Caco-2 (cell line): ENCODE results near the gene IPO11. TPM values are rescaled to one million over a fixed set of nuclear protein-coding genes. Genes with fewer than 3 reads are reported as not detected.

Source experiments
- total RNA-seq: library from RNA; stranded (reverse); gene quantifications from 2 replicates; pipeline ENCODE4 v1.2.3, GENCODE V29; 2022

Gene IPO11
- total RNA-seq, 1 experiment from 2014 or later: 54.1 TPM

Other genes starting within 250 kb of the IPO11 start
- gene KIF2A, start 106.6 kb upstream of the IPO11 start, total RNA-seq: 65.6 and 68.0 TPM in 2 replicates
- gene DIMT1, start 8.9 kb upstream of the IPO11 start, total RNA-seq: 31.8 and 33.4 TPM in 2 replicates
- gene LRRC70, start 166.1 kb downstream of the IPO11 start, total RNA-seq: 0.56 and 0.68 TPM in 2 replicates